ENCODE data around the gene RPN1.
"Not testable (repeated sequence)": the region's sequence is repeated elsewhere in the genome, so short reads cannot be mapped to it uniquely, and the experiment has no call there.

Gene RPN1

GRCh38 chr3:128650096-128651050 is at the start of gene RPN1:
Gene RPN1 (minus strand): TSS chr3:128650818. CDS start chr3:128650800, 18 bp downstream.
- DNase-seq, result peak; percentile 97

- peak; percentile 36 for DNase-seq
Observed at GRCh38 chr3:128698211-128699047, 47.8 kb upstream of the RPN1 start.

GRCh38 chr3:128697341-128697740 is 46.7 kb upstream of the RPN1 start:
- no peak for DNase-seq

GRCh38 chr3:128693696-128694095 is 43.1 kb upstream of the RPN1 start:
- DNase-seq, result no peak

GRCh38 chr3:128689060-128689459 is 38.4 kb upstream of the RPN1 start:
- no peak for DNase-seq

GRCh38 chr3:128686465-128686864 is 35.8 kb upstream of the RPN1 start:
- no peak for DNase-seq

GRCh38 chr3:128684986-128685726 is 34.5 kb upstream of the RPN1 start:
- no peak for DNase-seq

GRCh38 chr3:128683957-128684356 is 33.3 kb upstream of the RPN1 start:
- DNase-seq, result no peak

GRCh38 chr3:128681369-128681829 is 30.8 kb upstream of the RPN1 start:
- no peak for DNase-seq

- peak; percentile 98 for DNase-seq
Observed at GRCh38 chr3:128680603-128681368, 30.2 kb upstream of the RPN1 start.

- no peak for DNase-seq
Observed at GRCh38 chr3:128679338-128679737, 28.7 kb upstream of the RPN1 start.

GRCh38 chr3:128675802-128676201 is 25.2 kb upstream of the RPN1 start:
- DNase-seq, result not testable (repeated sequence)

- DNase-seq, result no peak
Observed at GRCh38 chr3:128674161-128674784, 23.7 kb upstream of the RPN1 start.

GRCh38 chr3:128667641-128668040 is 17.0 kb upstream of the RPN1 start:
- no peak for DNase-seq

GRCh38 chr3:128665362-128666021 is 14.9 kb upstream of the RPN1 start:
- DNase-seq, result no peak

GRCh38 chr3:128663151-128663550 is 12.5 kb upstream of the RPN1 start:
- no peak for DNase-seq

- no peak for DNase-seq
Observed at GRCh38 chr3:128655531-128655930, 4.9 kb upstream of the RPN1 start.

GRCh38 chr3:128653993-128654805 is 3.6 kb upstream of the RPN1 start:
- peak; percentile 48 for DNase-seq

GRCh38 chr3:128653383-128653992 is 2.9 kb upstream of the RPN1 start:
- DNase-seq, result not testable (repeated sequence)

Data from activated CD4-positive, alpha-beta T cell treated with anti-CD3 and anti-CD28 coated beads for 48 hours (primary cell).